T-helper 2 cell treated with Interferon-gamma antibody and Interleukin-4, amounts not matched to agents 5 μg/mL and 100 μg/mL, for 36 hours (primary cell): ENCODE results near the gene DOCK10.

Source experiments
- DNase-seq: peaks from one replicate; pipeline ENCODE4 v3.0.0; 2021; ENCODE audit warnings: low spot score
- H3K27ac Mint-ChIP-seq: one replicate; pipeline ENCODE4 v1.8.0; 2021; ENCODE audit warnings: mild to moderate bottlenecking, mixed read lengths
- H3K27me3 Mint-ChIP-seq: one replicate; pipeline ENCODE4 v1.8.0; 2021; ENCODE audit warnings: low read depth, mixed read lengths
- H3K36me3 Mint-ChIP-seq: one replicate; pipeline ENCODE4 v1.8.0; 2021; ENCODE audit warnings: low read depth, mixed read lengths
- H3K4me1 Mint-ChIP-seq: one replicate; pipeline ENCODE4 v1.8.0; 2021; ENCODE audit warnings: low read depth, mixed read lengths
- H3K4me3 Mint-ChIP-seq: one replicate; pipeline ENCODE4 v1.8.0; 2022; ENCODE audit warnings: mild to moderate bottlenecking, moderate library complexity, mixed read lengths
- H3K9me3 Mint-ChIP-seq: one replicate; pipeline ENCODE4 v1.8.0; 2021; ENCODE audit warnings: mixed read lengths

DOCK10 gene

DNA sequence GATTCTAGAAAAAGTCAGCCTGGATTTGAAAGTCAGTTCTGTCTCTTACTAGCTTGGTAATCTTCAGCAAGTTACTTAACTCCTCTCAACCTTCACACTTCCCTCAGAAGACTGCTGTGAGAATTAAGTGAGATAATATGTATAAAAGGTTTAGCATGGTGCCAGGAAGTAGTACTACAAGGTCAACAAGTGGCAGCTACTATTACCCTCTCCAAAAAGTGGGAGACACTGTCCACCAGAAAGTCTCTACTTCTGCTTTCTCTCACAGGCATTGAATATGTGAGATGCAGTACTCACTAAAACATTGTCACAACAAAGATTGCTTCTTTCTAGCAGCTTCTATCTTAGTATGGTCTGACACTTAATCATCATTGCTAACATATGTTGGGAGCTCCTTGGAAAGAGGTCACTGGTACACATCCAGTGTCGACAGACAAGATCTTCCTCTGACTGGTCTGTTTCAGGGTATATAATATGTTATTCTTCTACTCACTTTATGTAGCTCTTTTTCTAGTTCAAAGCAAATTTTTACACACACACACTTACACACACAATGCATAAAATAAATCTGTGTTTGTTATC is 47.9 kb downstream of the DOCK10 start:
- Mint-ChIP-seq H3K27ac (no peak overlapping the region), H3K9me3 (no peaks in the 10 kb centered on the region)

DNA sequence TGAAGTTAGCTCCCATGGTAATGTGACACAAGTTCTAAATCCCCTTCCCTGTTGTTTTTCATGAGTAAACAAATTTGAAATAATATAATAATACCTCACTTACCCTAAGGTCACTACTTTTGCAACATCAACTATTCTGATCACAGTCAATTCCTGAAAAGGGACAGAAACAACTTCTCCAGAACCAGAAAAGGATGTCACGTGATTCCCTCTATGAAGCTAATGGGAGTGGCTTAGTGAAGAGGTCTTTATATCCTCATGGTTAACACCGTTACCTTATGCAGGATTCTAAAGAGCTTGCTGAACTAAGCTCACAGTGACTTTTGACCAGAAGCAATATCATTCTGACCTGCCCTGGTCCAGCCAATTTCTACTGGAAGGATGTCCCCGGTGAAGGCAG is 51.6 kb downstream of the DOCK10 start:
- H3K27ac Mint-ChIP-seq, result no peak overlapping the region
- H3K36me3 Mint-ChIP-seq, result peaks cover 66% of the 10 kb centered on the region
- H3K9me3 Mint-ChIP-seq, result no peaks in the 10 kb centered on the region
- H3K4me3 Mint-ChIP-seq, result no peak overlapping the region
- DNase-seq, result no peak
- peaks cover 47% of the 10 kb centered on the region for H3K4me1 Mint-ChIP-seq
- H3K27me3 Mint-ChIP-seq, result no peaks in the 10 kb centered on the region

More for the DNA sequence above, 47.9 kb downstream of the DOCK10 start:
- no peak overlapping the region for H3K4me3 Mint-ChIP-seq
- no peaks in the 10 kb centered on the region for H3K27me3 Mint-ChIP-seq
- H3K4me1 Mint-ChIP-seq, result peaks cover 31% of the 10 kb centered on the region
- no peak for DNase-seq
- peaks cover 53% of the 10 kb centered on the region for H3K36me3 Mint-ChIP-seq

DNA sequence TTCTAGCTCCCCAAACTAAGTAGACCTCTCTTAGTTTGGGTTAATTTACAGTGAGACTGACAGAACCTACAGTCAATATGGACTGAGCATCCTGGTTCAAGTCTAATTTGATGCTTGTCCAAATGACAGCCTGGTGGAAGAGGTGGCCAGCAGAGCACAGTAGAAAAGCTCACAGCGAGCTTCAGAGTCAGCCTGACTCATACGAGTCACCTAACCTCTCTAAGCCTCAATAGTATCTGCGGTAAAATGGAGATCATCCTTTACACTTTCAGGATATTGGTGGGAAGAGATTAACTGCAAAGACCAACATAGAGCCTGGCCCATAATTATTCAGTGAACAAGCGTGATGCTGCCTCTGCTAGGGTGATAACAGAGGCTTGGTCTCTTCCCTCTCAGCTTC is 54.5 kb downstream of the DOCK10 start:
- H3K27ac Mint-ChIP-seq, result peak overlapping the region; percentile 56

GRCh38 chr2:224986477-224986876 is 55.8 kb downstream of the DOCK10 start:
- peak overlapping the region; percentile 2 for H3K4me3 Mint-ChIP-seq
- DNase-seq, result no peak
- H3K27me3 Mint-ChIP-seq, result no peaks in the 10 kb centered on the region

More for the DNA sequence above, 54.5 kb downstream of the DOCK10 start:
- H3K27me3 Mint-ChIP-seq, result no peaks in the 10 kb centered on the region
- H3K4me3 Mint-ChIP-seq, result no peak overlapping the region
- DNase-seq, result no peak
- H3K4me1 Mint-ChIP-seq, result peaks cover 69% of the 10 kb centered on the region
- peaks cover 60% of the 10 kb centered on the region for H3K36me3 Mint-ChIP-seq
- H3K9me3 Mint-ChIP-seq, result no peaks in the 10 kb centered on the region

GRCh38 chr2:224984637-224985036 is 57.6 kb downstream of the DOCK10 start:
- Mint-ChIP-seq H3K27ac (peak overlapping the region; percentile 83), H3K36me3 (peaks cover 60% of the 10 kb centered on the region), H3K9me3 (no peaks in the 10 kb centered on the region), H3K27me3 (no peaks in the 10 kb centered on the region), H3K4me1 (peaks cover 72% of the 10 kb centered on the region), H3K4me3 (peak overlapping the region; percentile 75)
- DNase-seq, result no peak

More at GRCh38 chr2:224986477-224986876, 55.8 kb downstream of the DOCK10 start:
- Mint-ChIP-seq H3K4me1 (peaks cover 76% of the 10 kb centered on the region), H3K9me3 (no peaks in the 10 kb centered on the region), H3K36me3 (peaks cover 64% of the 10 kb centered on the region), H3K27ac (peak overlapping the region; percentile 48)

- peaks cover 59% of the 10 kb centered on the region for H3K36me3 Mint-ChIP-seq
- no peaks in the 10 kb centered on the region for H3K27me3 Mint-ChIP-seq
- H3K27ac Mint-ChIP-seq, result peak overlapping the region; percentile 83
- H3K4me1 Mint-ChIP-seq, result peaks cover 69% of the 10 kb centered on the region
- H3K4me3 Mint-ChIP-seq, result peak overlapping the region; percentile 75
- DNase-seq, result no peak
- no peaks in the 10 kb centered on the region for H3K9me3 Mint-ChIP-seq
Observed at GRCh38 chr2:224983712-224984554, 58.3 kb downstream of the DOCK10 start.

DNA sequence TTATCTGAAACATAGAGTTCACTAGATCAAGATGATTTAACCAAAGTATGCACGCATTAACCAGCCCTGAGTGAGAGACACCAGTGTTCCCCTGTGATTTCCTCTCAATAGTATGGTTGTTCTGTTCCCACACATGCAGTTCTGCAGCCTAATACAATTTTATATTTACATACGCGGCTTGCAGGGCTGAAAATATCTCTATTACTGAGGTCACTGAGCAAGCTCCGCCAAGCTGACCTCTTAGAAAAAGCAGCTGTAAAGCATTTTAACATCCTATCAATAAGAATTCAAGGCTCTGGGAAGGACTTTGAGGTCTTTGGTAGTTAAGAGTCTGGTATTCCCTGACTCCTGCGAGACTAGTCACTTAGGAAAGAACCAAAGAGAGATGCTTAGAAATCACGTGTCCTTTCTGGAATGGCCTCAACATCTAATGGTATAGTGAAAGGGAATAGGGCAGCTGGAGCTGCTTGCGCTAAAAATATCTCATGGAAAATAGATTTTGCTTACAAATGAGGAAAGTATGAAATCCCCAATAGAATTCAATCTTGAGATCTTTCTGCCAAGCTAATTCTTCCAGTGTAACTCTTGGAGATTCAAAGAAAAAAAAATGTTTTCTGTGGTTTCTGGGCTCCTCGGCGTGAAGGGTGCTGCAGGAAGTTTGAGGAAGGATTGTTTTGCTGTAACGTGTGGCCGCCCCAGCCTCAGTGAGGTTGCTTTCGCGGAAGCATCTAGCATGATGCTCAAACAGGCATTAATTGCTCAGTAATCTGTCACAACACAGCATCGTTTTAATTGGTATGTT is 59.2 kb downstream of the DOCK10 start:
- DNase-seq, result no peak

DNA sequence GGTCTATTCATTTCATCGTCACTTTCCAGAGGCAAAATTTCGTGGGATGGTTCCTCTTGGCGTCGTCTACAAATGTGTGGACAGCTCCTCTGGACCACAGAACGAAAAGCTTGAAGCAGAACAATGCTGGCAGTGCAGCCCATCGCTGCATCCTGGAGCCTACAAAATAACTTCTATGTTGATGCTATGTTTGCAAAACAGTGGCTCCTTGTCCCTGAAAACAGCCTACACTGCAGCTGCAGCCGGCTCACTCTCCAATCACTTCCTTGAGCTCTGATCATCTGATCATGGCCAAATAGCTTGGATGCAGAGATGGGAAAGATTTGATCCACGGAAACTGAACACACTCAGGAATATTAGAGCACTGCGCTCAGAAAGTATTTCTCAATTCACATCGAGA is 60.0 kb downstream of the DOCK10 start:
- Mint-ChIP-seq H3K36me3 (peaks cover 69% of the 10 kb centered on the region), H3K4me3 (no peak overlapping the region), H3K27me3 (no peaks in the 10 kb centered on the region), H3K27ac (peak overlapping the region; percentile 83), H3K4me1 (peaks cover 68% of the 10 kb centered on the region), H3K9me3 (no peaks in the 10 kb centered on the region)
- no peak for DNase-seq

More for the DNA sequence above, 59.2 kb downstream of the DOCK10 start:
- H3K4me3 Mint-ChIP-seq, result peak overlapping the region; percentile 75
- H3K27ac Mint-ChIP-seq, result peak overlapping the region; percentile 83
- H3K4me1 Mint-ChIP-seq, result peaks cover 70% of the 10 kb centered on the region
- peaks cover 64% of the 10 kb centered on the region for H3K36me3 Mint-ChIP-seq
- no peaks in the 10 kb centered on the region for H3K27me3 Mint-ChIP-seq
- no peaks in the 10 kb centered on the region for H3K9me3 Mint-ChIP-seq

DNA sequence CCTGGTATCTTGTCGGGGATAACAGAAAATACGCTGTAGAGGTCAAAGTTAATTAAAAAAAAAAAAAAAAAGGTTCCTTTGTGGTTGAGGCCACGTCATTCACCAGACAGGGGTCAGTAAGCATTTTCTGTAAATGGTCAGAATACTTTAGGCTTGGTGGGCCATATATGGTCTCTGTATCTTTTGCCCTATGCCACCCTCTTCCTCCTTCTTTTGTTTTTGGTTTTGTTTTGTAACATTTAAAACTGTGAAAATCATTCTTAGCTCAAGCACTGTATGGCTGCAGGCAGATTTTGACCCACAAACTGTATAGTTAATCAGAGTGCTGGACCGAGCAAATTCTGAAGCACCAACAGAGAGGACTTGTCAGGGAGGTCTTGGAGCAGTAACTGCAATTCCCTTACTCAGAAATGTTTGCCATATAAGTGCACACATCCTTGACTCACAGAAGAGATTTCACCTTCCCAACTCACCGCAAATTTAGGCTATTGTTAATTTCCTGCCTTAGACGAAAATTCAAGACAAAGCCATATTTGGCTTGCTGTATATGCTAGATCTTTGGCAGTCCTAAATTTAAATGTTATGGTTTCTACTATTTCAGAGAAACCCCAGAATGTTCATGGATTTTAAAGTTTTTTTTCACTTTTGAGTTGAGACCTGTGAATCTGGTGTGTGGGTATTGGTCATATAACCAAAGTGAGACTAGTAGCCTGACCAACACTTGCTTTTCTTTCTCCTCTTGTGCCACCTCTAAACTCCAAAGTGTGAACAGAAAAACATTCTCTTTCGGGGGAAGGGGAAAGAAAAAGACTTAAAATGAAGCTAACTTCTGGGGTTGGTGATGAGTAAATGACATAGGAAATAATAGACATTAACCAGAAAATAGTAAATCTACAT is 65.4 kb downstream of the DOCK10 start:
- Mint-ChIP-seq H3K27me3 (no peaks in the 10 kb centered on the region), H3K27ac (peak overlapping the region; percentile 27), H3K4me1 (peaks cover 48% of the 10 kb centered on the region), H3K36me3 (peaks cover 40% of the 10 kb centered on the region), H3K4me3 (no peak overlapping the region), H3K9me3 (no peaks in the 10 kb centered on the region)
- DNase-seq, result no peak

- H3K36me3 Mint-ChIP-seq, result peaks cover 37% of the 10 kb centered on the region
- no peaks in the 10 kb centered on the region for H3K27me3 Mint-ChIP-seq
- H3K4me1 Mint-ChIP-seq, result peaks cover 50% of the 10 kb centered on the region
- no peaks in the 10 kb centered on the region for H3K9me3 Mint-ChIP-seq
- H3K27ac Mint-ChIP-seq, result no peak overlapping the region
- no peak overlapping the region for H3K4me3 Mint-ChIP-seq
- no peak for DNase-seq
Observed at GRCh38 chr2:224975761-224976160, 66.5 kb downstream of the DOCK10 start.

DNA sequence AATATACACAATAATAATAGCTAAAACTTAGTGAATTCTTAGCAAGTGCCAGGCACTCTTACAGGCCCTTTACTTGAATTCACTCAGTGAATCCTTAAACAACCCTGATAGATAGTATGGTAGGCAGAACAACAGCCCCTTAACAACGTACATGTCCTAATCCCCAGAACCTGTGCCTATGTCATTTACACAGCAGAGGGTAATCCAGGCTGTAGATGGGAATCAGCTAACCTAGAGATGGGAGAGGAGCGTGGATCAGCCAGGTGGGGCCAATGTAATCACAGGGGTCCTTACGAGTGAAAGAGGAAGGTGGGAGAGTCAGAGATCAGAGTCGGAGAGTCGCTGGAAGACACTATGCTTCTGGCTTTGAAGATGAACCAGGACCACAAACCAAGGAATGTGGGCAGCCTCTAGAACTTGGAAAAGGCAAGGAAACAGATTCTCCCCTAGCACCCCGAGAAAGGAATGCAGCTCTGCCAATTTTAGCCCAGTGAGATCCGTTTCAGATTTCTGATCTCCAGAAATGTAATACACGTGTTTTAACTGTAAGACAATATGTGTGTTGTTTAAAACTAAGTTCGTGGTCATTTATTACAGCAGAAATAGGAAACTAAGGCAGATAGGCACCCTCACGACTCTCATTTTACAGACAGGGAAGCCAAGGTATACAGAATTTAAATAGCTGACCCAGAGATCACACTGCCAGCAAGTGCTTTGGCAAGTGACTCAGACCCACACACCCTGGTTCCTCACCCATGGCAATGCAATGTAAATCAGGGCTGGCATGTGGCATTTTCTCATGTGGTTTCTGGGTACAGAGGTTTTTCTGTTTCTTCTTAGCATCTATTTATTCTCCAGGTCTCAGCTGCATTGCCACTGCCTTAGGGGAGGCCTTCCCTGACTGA is 68.9 kb downstream of the DOCK10 start:
- no peak for DNase-seq
- peaks cover 64% of the 10 kb centered on the region for H3K4me1 Mint-ChIP-seq
- no peaks in the 10 kb centered on the region for H3K9me3 Mint-ChIP-seq
- H3K27ac Mint-ChIP-seq, result no peak overlapping the region
- peaks cover 30% of the 10 kb centered on the region for H3K36me3 Mint-ChIP-seq
- H3K4me3 Mint-ChIP-seq, result no peak overlapping the region
- no peaks in the 10 kb centered on the region for H3K27me3 Mint-ChIP-seq

GRCh38 chr2:224971214-224971613 is 71.1 kb downstream of the DOCK10 start:
- Mint-ChIP-seq H3K27ac (peak overlapping the region; percentile 9), H3K9me3 (no peaks in the 10 kb centered on the region), H3K36me3 (peaks cover 23% of the 10 kb centered on the region), H3K4me1 (peaks cover 52% of the 10 kb centered on the region), H3K27me3 (no peaks in the 10 kb centered on the region), H3K4me3 (peak overlapping the region; percentile 48)
- no peak for DNase-seq
